AG04449 (cell line): ENCODE measurements around the gene RER1.

Source experiments
- CTCF ChIA-PET: fragments of 350-600 bp; formaldehyde crosslinking; extraction: SDS; loops from one replicate; lab custom pipeline; 2021; ENCODE audit warnings: antibody characterized with exemption; lab: Yijun Ruan, JAX
- POLR2A ChIA-PET: fragments of 400-600, 350-600 bp; formaldehyde crosslinking; extraction: SDS; loops from one replicate; lab custom pipeline; 2020; ENCODE audit warnings: antibody characterized with exemption, inconsistent platforms; lab: Yijun Ruan, JAX
- DNase-seq: peaks from one replicate; pipeline ENCODE4 v3.0.0-alpha.2; 2010; ENCODE audit warnings: low read depth, low spot score
- H3K4me3 ChIP-seq: 2 replicates; pipeline ENCODE4 v1.5.1; 2011; ENCODE audit warnings: low read depth, mild to moderate bottlenecking, control low read depth, low read length
- CTCF ChIP-seq: IDR thresholded peaks from one replicate; pipeline ENCODE4 v1.5.1; 2011; ENCODE audit warnings: mild to moderate bottlenecking, moderate library complexity, low read length, control low read depth, inconsistent platforms; ENCODE audit not compliant: insufficient read depth; ENCODE audit errors: missing control alignments

Gene RER1

GRCh38 chr1:2353551-2354438 is 37.8 kb upstream of the RER1 start:
- no peak for DNase-seq
- ChIA-PET CTCF (interaction anchor here (2.6 kb wide), 1 partner anchor 28 kb away, joined by 11 read pairs; no protein-coding TSS in a partner anchor), POLR2A (no interaction called here)
- H3K4me3 ChIP-seq = no peak overlapping the region
- no peak for TF ChIP-seq CTCF

GRCh38 chr1:2354511-2355372 is 36.9 kb upstream of the RER1 start:
- CTCF ChIA-PET = interaction anchor here (0.8 to 2.6 kb wide), 2 partner anchors 15 to 27 kb away, joined by 4 to 11 read pairs; no protein-coding TSS in a partner anchor
- POLR2A ChIA-PET = no interaction called here
- no peak overlapping the region for H3K4me3 ChIP-seq
- DNase-seq = no peak
- no peak for TF ChIP-seq CTCF

DNA sequence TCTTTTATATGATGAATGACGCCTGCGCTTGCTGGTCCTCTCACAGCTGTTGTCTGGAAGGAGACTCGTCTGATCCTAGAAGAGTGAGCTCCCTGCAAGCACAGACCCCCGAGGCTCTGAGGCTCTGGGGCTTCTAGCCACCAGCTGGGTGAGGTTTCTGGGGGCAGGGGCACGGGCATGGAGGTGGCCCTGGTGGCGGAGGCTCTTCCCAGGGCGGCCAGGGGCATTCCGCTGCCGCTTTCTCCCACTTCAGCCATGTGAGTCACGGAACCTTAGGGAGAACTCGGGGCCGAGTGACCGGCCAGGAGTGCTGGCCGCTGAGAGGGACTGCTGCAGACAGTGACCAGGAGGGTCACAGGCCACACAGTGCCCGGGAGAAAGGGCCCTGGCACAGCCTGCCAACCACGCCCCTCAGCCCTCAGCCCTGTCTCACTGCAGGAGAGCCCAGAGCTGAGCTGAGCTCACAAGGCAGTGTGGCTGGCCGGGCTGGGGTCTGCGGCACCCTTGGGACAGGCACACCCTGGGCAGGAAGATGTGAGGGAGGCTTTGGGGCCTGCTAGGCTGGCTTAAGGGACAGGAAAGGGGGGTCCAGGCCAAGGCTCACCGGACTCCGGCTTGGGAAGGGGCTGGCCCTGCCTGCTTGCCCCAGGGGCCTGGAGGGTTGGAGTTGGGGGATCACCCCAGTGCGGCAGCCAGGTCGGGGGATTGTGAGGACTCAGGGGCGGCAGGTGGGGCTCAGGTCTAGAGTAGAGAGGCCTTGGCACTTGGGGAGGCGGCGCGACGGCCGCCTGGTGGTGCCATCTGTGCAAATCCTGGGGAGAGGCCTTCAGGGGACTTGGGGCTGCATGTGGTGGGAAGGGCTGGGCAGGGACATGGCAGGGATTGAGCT is 36.0 kb upstream of the RER1 start:
- H3K4me3 ChIP-seq = no peak overlapping the region
- TF ChIP-seq CTCF = no peak
- no peak for DNase-seq
- ChIA-PET CTCF (interaction anchor here (0.8 to 2.6 kb wide), 2 partner anchors 16 to 26 kb away, joined by 4 to 11 read pairs; no protein-coding TSS in a partner anchor), POLR2A (no interaction called here)

DNA sequence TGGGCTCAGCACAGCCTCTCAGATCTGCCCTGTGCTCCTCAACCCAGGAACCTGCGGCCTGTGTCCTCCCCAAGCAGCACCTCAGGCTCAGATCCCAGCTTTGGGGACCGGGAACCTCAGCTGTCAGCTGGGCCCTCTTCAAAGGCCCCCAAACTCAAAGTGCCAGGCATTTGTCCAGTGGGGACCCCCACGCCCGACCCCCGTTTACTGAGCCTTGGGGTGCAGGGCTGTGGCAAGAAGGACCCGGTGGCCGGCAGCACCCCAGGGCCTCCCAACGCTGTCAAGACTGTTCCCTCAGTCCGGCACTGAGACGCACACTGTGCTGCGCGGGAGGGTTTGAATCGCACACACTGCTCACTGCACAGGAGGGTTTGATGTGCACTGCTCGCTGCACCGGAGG is 35.2 kb upstream of the RER1 start:
- no peak for DNase-seq
- no peak overlapping the region for H3K4me3 ChIP-seq
- TF ChIP-seq CTCF = no peak
- ChIA-PET CTCF (interaction anchor here (1.3 to 2.6 kb wide), 2 partner anchors 25 to 35 kb away, joined by 3 to 11 read pairs; no protein-coding TSS in a partner anchor), POLR2A (no interaction called here)

DNA sequence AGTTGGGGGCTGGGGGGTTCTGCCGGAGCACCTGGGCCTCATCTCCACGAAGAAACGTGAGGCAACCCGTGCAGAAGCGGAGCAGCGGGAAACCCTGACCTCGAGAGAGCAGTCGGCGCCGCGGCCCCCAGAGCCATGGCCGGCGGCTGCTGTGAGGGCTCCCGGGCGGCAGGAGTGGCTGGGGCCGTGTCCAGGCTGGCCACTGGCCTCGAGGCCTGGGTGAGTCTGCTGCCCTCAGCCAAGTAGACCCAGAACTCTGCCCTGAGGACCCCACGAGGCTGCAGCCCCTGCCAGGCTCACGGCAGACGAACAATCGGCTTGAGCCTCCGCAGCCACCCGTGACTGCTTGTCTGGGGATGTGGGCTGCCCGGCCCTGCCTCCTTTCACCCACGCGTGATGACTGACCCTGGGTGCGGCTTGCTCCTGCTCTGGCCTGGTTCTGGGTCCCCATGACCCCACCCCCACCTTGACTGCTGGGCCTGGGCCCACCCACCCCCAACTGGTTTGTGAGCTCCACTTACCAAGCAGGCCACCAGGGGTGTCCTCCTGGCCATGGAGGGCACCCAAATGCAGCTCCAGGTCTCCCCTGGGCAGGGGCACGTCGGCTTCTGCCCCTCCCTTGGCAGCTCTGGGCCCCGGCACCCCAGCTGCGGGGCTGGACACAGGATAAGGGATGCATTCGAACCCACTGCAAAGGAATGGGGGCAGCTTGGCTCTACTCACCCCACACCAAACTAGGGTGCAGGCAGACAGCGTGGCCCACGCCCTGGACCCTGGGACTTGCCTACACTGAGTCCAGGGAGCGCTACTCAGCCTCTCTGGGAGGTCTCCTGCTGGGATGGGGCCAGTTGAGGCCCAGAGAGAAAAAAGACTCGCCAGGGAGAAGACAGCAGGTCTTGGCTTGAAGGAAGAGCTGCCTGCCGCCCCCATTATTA is 34.5 kb upstream of the RER1 start:
- no peak for DNase-seq
- POLR2A ChIA-PET = no interaction called here
- H3K4me3 ChIP-seq = no peak overlapping the region
- CTCF ChIA-PET = interaction anchor here (1.3 to 2.6 kb wide), 3 partner anchors 25 to 36 kb away, joined by 3 to 11 read pairs (median 8); no protein-coding TSS in a partner anchor
- TF ChIP-seq CTCF = no peak
